Stomach (tissue), 9 donors: ENCODE data around the gene GOLT1A. TPM values are rescaled to one million over a fixed set of nuclear protein-coding genes. Genes with fewer than 3 reads are reported as not detected.

ENCODE experiments used
- DNase-seq, 2 donors: peaks; one replicate each; pipeline versions ENCODE4 v3.0.0 to v3.0.0-alpha.2; 2013 to 2019
- H3K27ac ChIP-seq, 5 donors: fragments of 200-600 bp in 4 of 5; sonication (generic) in 4 of 5; one replicate each; pipeline ENCODE4 v1.5.1; 2013 to 2019; ENCODE audit warnings: mild to moderate bottlenecking in 1 of 5, moderate library complexity in 1 of 5
- H3K27me3 ChIP-seq, 3 donors: fragments of 200-600 bp; sonication (generic); one replicate each; pipeline ENCODE4 v1.5.1; 2017 to 2019; ENCODE audit warnings: mixed run types in 1 of 3
- H3K36me3 ChIP-seq, 4 donors: fragments of 200-600 bp; sonication (generic); 1 replicate in 3 of 4; 2 replicates in 1 of 4; pipeline ENCODE4 v1.5.1; 2016 to 2019
- H3K4me1 ChIP-seq, 4 donors: fragments of 200-600 bp; sonication (generic); one replicate each; pipeline ENCODE4 v1.5.1; 2016 to 2019
- H3K4me3 ChIP-seq, 4 donors: fragments of 200-600 bp; sonication (generic) in 3 of 4; one replicate each; pipeline ENCODE4 v1.5.1; 2016 to 2019; ENCODE audit warnings: mild to moderate bottlenecking in 1 of 4
- H3K9me3 ChIP-seq, 4 donors: fragments of 200-600 bp; sonication (generic); one replicate each; pipeline ENCODE4 v1.5.1; 2016 to 2019
- EP300 ChIP-seq: sonication (generic); formaldehyde crosslinking; IDR thresholded peaks from one replicate; pipeline ENCODE4 v1.6.1; 2017; ENCODE audit warnings: antibody characterized with exemption
- POLR2A ChIP-seq, 4 donors: fragments of 450-650 bp; IDR thresholded peaks; one replicate each; pipeline ENCODE4 v1.6.1; 2016; ENCODE audit warnings: antibody characterized with exemption in 4 of 4, control low read depth in 2 of 4, mild to moderate bottlenecking in 1 of 4, moderate library complexity in 1 of 4
- POLR2AphosphoS5 ChIP-seq, 3 donors: sonication (generic); formaldehyde crosslinking; IDR thresholded peaks; one replicate each; pipeline ENCODE4 v1.6.1; 2016; ENCODE audit warnings: antibody characterized with exemption in 3 of 3
- WGBS, 5 donors: extraction: QIAGEN DNeasy Blood & Tissue Kit in 3 of 5; methylation state at CpG; one replicate each; pipeline versions ENCODE4 v1.1.5 to v1.1.7; 2013 to 2018; 5-methylcytosine and 5-hydroxymethylcytosine counted together
- intact Hi-C: fragments of 100-400 bp; cut with DNase I; formaldehyde crosslinking; loops from one replicate; pipeline ENCODE4 v1.15.1; 2023; ENCODE audit warnings: low total_unique reads
- polyA plus RNA-seq, 3 donors: library from polyadenylated mRNA; stranded (reverse); fragments of 200-250 nt; gene quantifications; one replicate each; pipeline ENCODE4 v1.2.3, GENCODE V29; 2013
- total RNA-seq, 5 donors: library from RNA; depleted of rRNA; stranded (reverse); fragments of >200 nt; gene quantifications; one replicate each; pipeline versions ENCODE4 v1.1.0 to v1.2.3, GENCODE V29; 2014 to 2016
- TF ChIP-seq, protein P1 (sequence below), 7 experiments: fragments of 450-650 bp in 4 of 7; fragments of 200-600 bp in 3 of 7; sonication (generic) in 3 of 7; IDR thresholded peaks; one replicate each; pipeline ENCODE4 v1.5.1; 2016 to 2019; ENCODE audit warnings: antibody characterized with exemption in 7 of 7, control low read depth in 2 of 7, mild to moderate bottlenecking in 1 of 7
- donor health status: healthy with polysubstance abuse.
- donor health status: Bipolar disorder and iron deficiency.
- donor health status: healthy.

The GOLT1A gene
- total and polyA plus RNA-seq, 8 donors: 1.8 to 16.6 (median 6.9) TPM; not detected in 2

DNA sequence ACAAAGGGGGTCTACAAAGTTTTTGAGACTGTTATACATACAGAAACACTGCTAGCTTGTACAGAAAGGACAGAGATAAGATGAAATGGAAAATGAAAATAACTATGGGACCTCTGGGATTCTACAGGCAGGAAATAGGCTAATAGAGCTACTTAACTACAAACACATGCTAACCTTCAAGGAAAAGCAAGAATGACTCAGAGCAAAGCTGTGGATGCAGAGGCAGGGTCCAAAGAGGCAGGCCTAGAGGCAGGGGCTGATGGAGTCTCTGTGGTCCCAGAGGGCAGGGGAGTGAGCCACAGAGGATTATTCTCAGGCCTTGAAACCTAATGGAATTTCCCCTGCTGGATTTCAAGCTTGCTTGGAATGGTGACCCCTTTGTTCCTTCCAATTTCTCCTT lies 18.7 kb upstream of the GOLT1A start:
- peaks cover 34 to 98% (median 94%) of the 10 kb centered on the region in 4 donors for H3K36me3 ChIP-seq
- no peak overlapping the region for H3K4me3 ChIP-seq
- H3K27me3 ChIP-seq: no peaks in the 10 kb centered on the region
- peaks cover 0 to 11% (median 6%) of the 10 kb centered on the region in 4 donors for H3K4me1 ChIP-seq
- no peak overlapping the region for H3K27ac ChIP-seq
- H3K9me3 ChIP-seq: no peaks in the 10 kb centered on the region
- DNase-seq: no peak
- intact Hi-C loops: no loop called here
- TF ChIP-seq POLR2AphosphoS5 (IDR thresholded peaks at IDR 0.05) (no peak), EP300 (no peak), POLR2A (IDR thresholded peaks at IDR 0.05) (no peak)
- TF ChIP-seq, protein P1, sequence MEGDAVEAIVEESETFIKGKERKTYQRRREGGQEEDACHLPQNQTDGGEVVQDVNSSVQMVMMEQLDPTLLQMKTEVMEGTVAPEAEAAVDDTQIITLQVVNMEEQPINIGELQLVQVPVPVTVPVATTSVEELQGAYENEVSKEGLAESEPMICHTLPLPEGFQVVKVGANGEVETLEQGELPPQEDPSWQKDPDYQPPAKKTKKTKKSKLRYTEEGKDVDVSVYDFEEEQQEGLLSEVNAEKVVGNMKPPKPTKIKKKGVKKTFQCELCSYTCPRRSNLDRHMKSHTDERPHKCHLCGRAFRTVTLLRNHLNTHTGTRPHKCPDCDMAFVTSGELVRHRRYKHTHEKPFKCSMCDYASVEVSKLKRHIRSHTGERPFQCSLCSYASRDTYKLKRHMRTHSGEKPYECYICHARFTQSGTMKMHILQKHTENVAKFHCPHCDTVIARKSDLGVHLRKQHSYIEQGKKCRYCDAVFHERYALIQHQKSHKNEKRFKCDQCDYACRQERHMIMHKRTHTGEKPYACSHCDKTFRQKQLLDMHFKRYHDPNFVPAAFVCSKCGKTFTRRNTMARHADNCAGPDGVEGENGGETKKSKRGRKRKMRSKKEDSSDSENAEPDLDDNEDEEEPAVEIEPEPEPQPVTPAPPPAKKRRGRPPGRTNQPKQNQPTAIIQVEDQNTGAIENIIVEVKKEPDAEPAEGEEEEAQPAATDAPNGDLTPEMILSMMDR (IDR thresholded peaks at IDR 0.05): no peak

DNA sequence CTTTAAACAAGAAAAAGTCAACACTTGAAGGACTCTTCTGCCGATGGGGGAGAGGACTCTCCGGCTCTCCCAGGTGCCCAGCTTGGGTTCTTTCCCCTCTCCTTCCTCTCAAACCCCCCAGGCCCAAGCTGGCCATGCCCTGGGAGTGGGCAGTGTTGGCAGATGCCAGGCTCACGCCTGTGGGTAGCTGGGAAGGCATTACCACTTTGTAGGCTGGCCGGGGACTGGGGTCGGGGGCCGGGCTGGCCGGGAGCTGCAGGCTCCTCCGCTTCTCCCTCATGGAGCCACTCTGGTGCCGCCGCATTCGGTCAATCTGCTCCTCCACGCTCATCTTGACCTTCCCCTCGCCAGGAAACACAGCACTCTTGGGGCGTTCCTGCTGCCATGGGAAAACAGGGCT lies 16.4 kb upstream of the GOLT1A start:
- TF ChIP-seq POLR2A (IDR thresholded peaks at IDR 0.05): no peak
- TF ChIP-seq EP300: no peak
- TF ChIP-seq, protein P1 (IDR thresholded peaks at IDR 0.05): no peak
- no peak for TF ChIP-seq POLR2AphosphoS5 (IDR thresholded peaks at IDR 0.05)
- Histone ChIP-seq H3K27me3 (no peaks in the 10 kb centered on the region), H3K4me1 (peaks cover 9 to 34% (median 18%) of the 10 kb centered on the region in 4 donors), H3K9me3 (no peaks in the 10 kb centered on the region), H3K36me3 (peaks cover 35 to 95% (median 85%) of the 10 kb centered on the region in 4 donors), H3K27ac (no peak overlapping the region), H3K4me3 (no peak overlapping the region)
- 90 to 93% (median 91%) methylated on average over 14 of the region's 14 CpGs for WGBS, 5 donors
- intact Hi-C loops: no loop called here
- no peak for DNase-seq

DNA sequence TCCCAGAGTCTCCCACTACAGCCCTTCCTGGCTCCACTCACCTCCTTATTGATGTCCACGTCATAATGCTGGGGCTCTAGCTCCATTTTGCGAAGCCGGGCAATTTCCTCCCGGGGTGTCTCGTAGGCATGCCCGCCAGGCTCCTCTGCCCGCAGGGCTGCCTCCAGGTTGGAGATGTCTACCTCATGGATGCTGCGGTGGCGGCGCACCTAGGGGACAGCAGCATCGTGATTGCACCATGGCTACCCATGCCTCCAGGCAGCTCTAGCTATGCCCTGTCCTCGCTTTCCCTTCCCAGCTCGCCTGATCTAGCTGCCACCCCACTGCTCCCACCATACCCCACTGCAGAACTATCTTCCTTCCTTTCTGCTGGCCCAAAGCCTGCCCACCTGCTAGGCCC lies 15.1 kb upstream of the GOLT1A start:
- Histone ChIP-seq H3K27me3 (no peaks in the 10 kb centered on the region), H3K27ac (peak overlapping the region in 1 of 5 donors; percentile 76), H3K9me3 (no peaks in the 10 kb centered on the region), H3K36me3 (peaks cover 33 to 97% (median 82%) of the 10 kb centered on the region in 4 donors), H3K4me3 (no peak overlapping the region), H3K4me1 (peaks cover 9 to 34% (median 18%) of the 10 kb centered on the region in 4 donors)
- WGBS, 5 donors: 94 to 97% (median 96%) methylated on average over 6 to 13 of the region's 13 CpGs
- TF ChIP-seq, protein P1 (IDR thresholded peaks at IDR 0.05): no peak
- TF ChIP-seq EP300 (no peak), POLR2A (IDR thresholded peaks at IDR 0.05) (no peak), POLR2AphosphoS5 (IDR thresholded peaks at IDR 0.05) (no peak)
- intact Hi-C loops: no loop called here
- DNase-seq: peak in 1 of 2 donors; percentile 18

DNA sequence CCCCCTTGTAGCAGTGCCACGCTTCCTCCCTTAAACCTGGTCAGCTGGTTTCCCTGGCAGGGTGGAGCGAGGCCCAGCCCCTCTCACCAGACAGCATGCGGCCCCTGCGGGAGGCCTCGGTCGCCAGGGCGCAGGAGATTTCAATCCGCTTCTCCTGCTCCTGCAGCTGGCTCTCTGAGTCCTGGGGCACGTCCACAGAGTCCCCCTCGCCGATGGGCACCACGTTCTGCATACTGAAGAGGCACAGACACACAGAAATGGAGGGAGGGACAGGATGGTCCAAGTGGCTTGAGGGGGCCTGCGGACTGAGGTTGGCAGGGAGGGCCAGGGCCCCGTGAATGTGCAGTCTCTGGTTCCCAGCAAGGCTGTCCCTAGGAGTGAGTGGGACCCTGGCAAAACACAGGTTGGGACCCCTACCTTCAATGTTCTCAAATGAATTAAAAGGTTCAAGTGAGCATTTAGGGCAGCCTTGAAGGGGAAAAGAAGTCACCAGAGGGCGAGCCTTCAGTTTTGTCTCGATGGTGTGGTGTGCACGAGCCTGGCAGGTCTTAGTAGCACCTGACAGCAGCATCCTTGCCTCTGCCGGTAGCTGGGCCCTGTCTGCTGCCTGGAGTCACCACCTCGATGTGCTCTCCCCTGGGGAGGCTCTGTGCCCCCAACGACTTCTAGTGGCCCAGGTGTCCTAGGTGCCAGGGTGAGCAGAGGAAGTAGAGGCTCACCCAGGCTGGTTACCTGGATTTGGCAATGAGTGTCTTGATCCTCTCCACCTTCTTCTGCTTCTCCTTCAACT lies 14.4 kb upstream of the GOLT1A start:
- H3K4me3 ChIP-seq: no peak overlapping the region
- intact Hi-C loops: no loop called here
- H3K9me3 ChIP-seq: no peaks in the 10 kb centered on the region
- H3K4me1 ChIP-seq: peaks cover 9 to 34% (median 18%) of the 10 kb centered on the region in 4 donors
- peak overlapping the region in 1 of 5 donors; percentile 76 for H3K27ac ChIP-seq
- 54 to 74% (median 64%) methylated on average over 17 to 20 of the region's 20 CpGs for WGBS, 5 donors
- DNase-seq: peak in 1 of 2 donors; percentile 16
- no peak for TF ChIP-seq EP300
- TF ChIP-seq POLR2AphosphoS5 (IDR thresholded peaks at IDR 0.05): no peak
- TF ChIP-seq, protein P1 (IDR thresholded peaks at IDR 0.05): no peak
- no peak for TF ChIP-seq POLR2A (IDR thresholded peaks at IDR 0.05)
- no peaks in the 10 kb centered on the region for H3K27me3 ChIP-seq
- H3K36me3 ChIP-seq: peaks cover 30 to 97% (median 84%) of the 10 kb centered on the region in 4 donors
